Muscle of leg (tissue), 11 donors: ENCODE results near the gene AMIGO2. TPM values are rescaled to one million over a fixed set of nuclear protein-coding genes. Genes with fewer than 3 reads are reported as not detected.
A peak's percentile ranks its signal among the peaks of the same experiment; 100 is the strongest.

Source experiments
- DNase-seq: peaks from one replicate; pipeline ENCODE4 v3.0.0; 2013
- H3K27ac ChIP-seq: one replicate; pipeline ENCODE4 v1.5.1; 2013; ENCODE audit warnings: mild to moderate bottlenecking, low read length, control low read depth
- H3K27me3 ChIP-seq: one replicate; pipeline ENCODE4 v1.6.1; 2013; ENCODE audit warnings: low read length; ENCODE audit not compliant: control insufficient read depth, insufficient read depth
- H3K36me3 ChIP-seq: one replicate; pipeline ENCODE4 v1.6.1; 2013; ENCODE audit warnings: low read length; ENCODE audit not compliant: control insufficient read depth, insufficient read depth
- H3K4me1 ChIP-seq: one replicate; pipeline ENCODE4 v1.6.1; 2013; ENCODE audit warnings: low read length; ENCODE audit not compliant: control insufficient read depth, insufficient read depth
- H3K4me3 ChIP-seq: one replicate; pipeline ENCODE4 v1.5.1; 2013; ENCODE audit warnings: low read length, control low read depth
- H3K9me3 ChIP-seq: replicated peaks from 2 replicates; pipeline ENCODE4 v1.6.1; 2013; ENCODE audit warnings: low read depth, low read length; ENCODE audit not compliant: control insufficient read depth
- WGBS: methylation state at CpG from one replicate; pipeline ENCODE4 v1.1.5; 2013; ENCODE audit warnings: missing lambda C conversion rate; ENCODE audit not compliant: insufficient coverage; 5-methylcytosine and 5-hydroxymethylcytosine counted together
- polyA plus RNA-seq, 8 donors: library from polyadenylated mRNA; unstranded; fragments of 120-200 nt; gene quantifications; one replicate each; pipeline versions ENCODE4 v1.2.1 to v1.2.3, GENCODE V29; 2013; ENCODE audit warnings: inconsistent platforms in 1 of 8, low replicate concordance in 1 of 8; ENCODE audit not compliant: insufficient read length in 8 of 8, insufficient read depth in 1 of 8
- total RNA-seq: library from RNA; stranded (reverse); fragments of 120-200 nt; gene quantifications from one replicate; pipeline ENCODE4 v1.2.4, GENCODE V29; 2013

The AMIGO2 gene
- total and polyA plus RNA-seq, 9 donors, result 1.3 to 3.5 (median 1.9) TPM

DNA sequence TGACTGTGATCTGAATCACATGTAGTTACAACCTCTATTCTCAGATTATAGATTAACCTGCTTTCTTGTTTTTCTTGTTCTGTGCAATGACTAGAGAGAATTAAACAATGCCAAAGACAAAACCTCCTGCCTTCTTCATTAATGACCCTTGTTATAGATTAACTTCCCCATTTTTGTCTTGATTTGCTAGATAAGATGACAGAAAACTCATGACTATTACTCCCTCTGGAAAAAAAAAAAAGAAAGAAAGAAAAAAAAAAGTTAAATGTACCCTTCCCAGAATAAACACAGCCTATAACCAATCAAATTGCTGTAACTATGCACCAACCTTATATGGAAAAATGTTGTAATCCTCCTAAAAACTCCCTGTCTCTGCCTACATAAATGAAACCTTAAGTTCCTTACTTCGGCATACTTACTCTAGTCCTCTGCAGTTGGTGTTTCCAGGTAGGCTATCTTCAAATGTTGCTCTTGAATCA lies 41.5 kb downstream of the AMIGO2 start:
- peak; percentile 5 for DNase-seq
- H3K36me3 ChIP-seq, result no peaks in the 10 kb centered on the region
- H3K27ac ChIP-seq, result no peak overlapping the region
- no peaks in the 10 kb centered on the region for H3K9me3 ChIP-seq
- H3K4me1 ChIP-seq, result no peaks in the 10 kb centered on the region
- no peaks in the 10 kb centered on the region for H3K27me3 ChIP-seq
- H3K4me3 ChIP-seq, result no peak overlapping the region
- WGBS, result no CpG with 5 or more reads among the region's 1 CpG

DNA sequence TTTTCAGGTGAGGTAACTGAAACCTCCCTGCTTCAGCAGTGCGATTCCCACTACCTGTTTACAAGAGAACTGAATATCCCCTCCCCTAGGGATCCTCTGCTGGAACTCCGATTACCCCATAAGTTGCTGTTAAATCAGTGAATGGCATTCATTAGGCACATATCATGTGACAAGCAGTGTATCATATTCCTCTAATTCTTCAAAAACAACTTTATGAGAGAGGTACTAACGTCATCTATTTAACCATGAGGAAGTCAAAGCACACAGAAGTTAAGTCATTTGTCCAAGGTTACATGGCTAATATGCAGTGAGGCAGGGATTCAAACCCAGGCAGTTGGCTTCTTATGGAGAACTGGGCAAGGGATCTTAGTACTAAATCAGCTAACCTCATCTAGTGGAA lies 44.3 kb downstream of the AMIGO2 start:
- H3K9me3 ChIP-seq, result no peaks in the 10 kb centered on the region
- no peak overlapping the region for H3K4me3 ChIP-seq
- no peaks in the 10 kb centered on the region for H3K36me3 ChIP-seq
- no peaks in the 10 kb centered on the region for H3K4me1 ChIP-seq
- no peak overlapping the region for H3K27ac ChIP-seq
- WGBS, result 71% methylated on average over 1 of the region's 3 CpGs
- no peaks in the 10 kb centered on the region for H3K27me3 ChIP-seq
- no peak for DNase-seq

DNA sequence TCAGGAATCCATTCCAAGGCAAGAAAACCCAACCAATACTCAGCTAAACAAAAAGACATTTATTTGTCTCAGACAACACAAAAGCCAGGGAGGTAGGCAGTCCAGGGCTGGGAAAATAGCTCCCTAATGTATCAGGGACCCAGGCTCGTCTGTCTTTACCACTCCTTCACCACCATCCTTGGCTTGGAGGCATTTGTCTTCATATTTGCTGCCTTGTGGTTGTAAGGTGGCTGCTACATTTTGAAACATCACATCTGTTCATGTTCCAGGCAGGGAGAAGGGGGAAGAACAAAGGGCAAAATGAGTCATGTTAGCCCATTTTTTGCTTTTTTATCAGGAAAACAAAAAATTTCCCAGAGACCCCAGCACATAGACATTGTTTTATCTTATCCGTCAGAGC lies 45.1 kb downstream of the AMIGO2 start:
- no peaks in the 10 kb centered on the region for H3K27me3 ChIP-seq
- H3K4me3 ChIP-seq, result no peak overlapping the region
- no peaks in the 10 kb centered on the region for H3K36me3 ChIP-seq
- no peaks in the 10 kb centered on the region for H3K4me1 ChIP-seq
- no peaks in the 10 kb centered on the region for H3K9me3 ChIP-seq
- DNase-seq, result no peak
- H3K27ac ChIP-seq, result no peak overlapping the region
- 100% methylated on average over 1 of the region's 2 CpGs for WGBS

DNA sequence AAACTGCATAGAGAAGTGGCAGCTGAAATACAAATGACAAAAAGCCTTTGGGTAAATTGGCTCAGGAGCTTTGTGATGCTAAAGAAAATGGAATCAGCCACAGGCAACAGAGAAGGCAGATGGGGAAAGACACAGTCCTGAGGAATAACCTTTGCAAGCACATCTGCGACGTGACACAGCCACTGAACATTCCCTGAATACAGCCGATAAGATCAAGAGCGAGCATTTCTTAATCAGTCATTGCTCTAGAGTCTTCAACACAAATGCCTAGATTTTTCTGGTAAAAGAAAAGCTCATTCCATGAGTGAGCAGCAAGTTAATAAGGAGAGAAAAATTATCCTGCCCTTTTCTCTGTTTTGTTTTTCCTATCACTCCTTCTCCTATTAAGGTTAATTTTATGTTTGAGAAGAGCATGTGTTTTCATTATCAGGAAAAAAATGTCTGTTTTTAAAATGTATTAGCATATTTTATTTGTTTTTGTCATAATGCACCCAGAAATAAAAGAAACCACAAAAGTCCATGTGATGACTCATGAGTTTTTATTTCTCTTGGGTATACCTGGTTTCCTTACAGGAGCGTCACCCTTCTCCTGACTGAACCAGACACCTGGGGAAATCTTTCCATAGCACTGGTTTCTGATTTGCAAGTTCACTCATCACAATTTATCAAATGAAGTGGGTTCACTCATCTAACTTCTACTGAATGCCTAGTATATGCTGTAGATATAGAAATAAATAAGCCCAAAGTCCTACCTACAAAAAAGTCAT lies 45.8 kb downstream of the AMIGO2 start:
- no peaks in the 10 kb centered on the region for H3K9me3 ChIP-seq
- H3K36me3 ChIP-seq, result no peaks in the 10 kb centered on the region
- WGBS, result no CpG with 5 or more reads among the region's 5 CpGs
- H3K27me3 ChIP-seq, result no peaks in the 10 kb centered on the region
- H3K4me3 ChIP-seq, result no peak overlapping the region
- no peaks in the 10 kb centered on the region for H3K4me1 ChIP-seq
- no peak for DNase-seq
- H3K27ac ChIP-seq, result no peak overlapping the region

DNA sequence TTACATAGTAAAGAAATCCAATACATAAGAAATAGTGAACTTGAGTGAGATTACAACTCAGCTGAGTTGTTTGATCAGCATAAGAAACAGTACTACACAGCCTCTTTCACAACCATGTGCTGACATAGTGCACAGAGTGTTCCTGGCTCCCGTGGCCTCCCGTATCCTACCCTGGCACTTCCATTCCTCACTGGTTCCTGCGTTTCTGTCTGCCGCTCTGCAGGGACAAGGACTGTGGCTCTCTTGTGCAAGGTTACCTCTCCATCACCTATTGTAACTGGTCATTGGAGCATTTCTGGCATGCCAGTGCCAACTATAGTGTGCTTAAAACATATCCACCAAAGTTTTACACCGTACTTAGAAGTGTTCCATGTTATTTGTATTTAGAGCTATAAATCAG lies 46.7 kb downstream of the AMIGO2 start:
- Histone ChIP-seq H3K27ac (no peak overlapping the region), H3K27me3 (no peaks in the 10 kb centered on the region), H3K9me3 (no peaks in the 10 kb centered on the region), H3K36me3 (no peaks in the 10 kb centered on the region), H3K4me3 (no peak overlapping the region), H3K4me1 (no peaks in the 10 kb centered on the region)
- no peak for DNase-seq
- 49% methylated on average over 4 of the region's 5 CpGs for WGBS

DNA sequence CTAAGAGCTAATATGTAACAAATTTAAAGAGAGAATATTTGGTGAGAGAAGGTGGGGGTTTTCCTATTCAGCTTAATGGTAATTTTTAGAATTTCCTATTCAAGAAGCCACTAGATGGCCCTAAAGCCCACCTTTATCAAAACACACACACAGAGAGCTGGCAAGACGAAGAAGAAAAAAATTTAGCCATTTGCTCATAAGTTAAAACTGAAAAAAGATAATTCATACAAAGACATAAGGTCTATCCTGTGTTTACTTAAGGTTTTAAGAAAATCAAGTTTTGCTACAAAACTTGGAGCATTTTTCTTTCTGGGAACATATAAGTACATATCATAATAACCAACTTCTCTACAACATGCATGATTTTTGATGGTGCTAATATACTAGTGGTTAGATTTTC lies 47.1 kb downstream of the AMIGO2 start:
- H3K36me3 ChIP-seq, result no peaks in the 10 kb centered on the region
- no peak overlapping the region for H3K27ac ChIP-seq
- H3K4me1 ChIP-seq, result no peaks in the 10 kb centered on the region
- DNase-seq, result peak; percentile 73
- no peak overlapping the region for H3K4me3 ChIP-seq
- no CpG with 5 or more reads among the region's 1 CpG for WGBS
- no peaks in the 10 kb centered on the region for H3K9me3 ChIP-seq
- no peaks in the 10 kb centered on the region for H3K27me3 ChIP-seq

DNA sequence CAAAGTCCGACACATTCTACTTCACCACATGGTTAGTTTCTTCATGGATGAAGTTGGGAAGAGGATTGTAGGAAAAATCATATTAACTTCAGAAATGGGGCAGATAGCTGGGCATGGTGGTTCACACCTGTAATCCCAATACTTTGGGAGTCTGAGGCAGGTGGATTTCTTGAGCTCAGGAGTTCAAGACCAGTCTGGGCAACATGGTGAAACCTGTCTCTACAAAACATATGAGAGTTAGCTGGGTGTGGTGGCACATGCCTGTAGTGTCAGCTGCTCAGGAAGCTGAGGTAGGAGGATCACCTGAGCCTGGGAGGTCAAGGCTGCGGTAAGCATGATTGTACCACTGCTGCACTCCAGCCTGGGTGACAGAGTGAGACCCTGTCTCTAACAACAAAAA lies 49.9 kb downstream of the AMIGO2 start:
- Histone ChIP-seq H3K27me3 (no peaks in the 10 kb centered on the region), H3K4me3 (no peak overlapping the region), H3K36me3 (no peaks in the 10 kb centered on the region), H3K9me3 (no peaks in the 10 kb centered on the region), H3K4me1 (no peaks in the 10 kb centered on the region), H3K27ac (no peak overlapping the region)
- 80% methylated on average over 1 of the region's 2 CpGs for WGBS
- no peak for DNase-seq

DNA sequence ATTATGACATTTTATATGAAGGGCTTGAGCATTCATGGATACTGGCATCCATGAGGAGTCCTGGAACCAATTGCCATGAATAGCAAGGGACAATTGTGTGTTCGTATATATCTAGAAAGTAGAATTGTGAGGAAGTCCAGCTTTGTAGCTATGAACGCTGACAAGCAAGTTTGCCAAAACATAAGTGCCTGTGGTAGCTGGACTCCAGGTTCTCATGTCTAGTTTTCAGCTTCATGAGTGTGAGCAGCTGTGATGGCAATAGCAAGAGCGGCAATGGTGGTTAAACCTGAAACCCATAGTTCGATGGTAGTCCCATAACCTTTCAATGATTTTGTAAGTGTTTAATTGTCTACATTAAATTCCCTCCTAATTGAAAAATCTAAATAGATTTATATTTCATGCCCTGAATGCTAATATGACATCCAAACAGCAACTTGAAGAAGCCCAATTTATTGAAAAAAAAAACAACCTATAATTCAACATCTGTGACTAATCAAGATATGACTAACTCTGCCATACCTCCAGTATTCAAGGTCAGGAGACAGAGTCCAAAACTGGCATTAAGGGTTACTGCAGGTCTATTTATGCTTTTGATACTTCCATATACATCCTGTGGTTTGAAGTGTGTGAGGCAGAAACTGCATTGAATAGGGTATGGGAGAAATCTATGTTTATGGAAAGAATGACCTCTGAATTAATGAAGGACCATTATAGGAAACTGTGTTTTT lies 50.6 kb downstream of the AMIGO2 start:
- Histone ChIP-seq H3K4me1 (no peaks in the 10 kb centered on the region), H3K9me3 (no peaks in the 10 kb centered on the region), H3K4me3 (no peak overlapping the region), H3K27ac (no peak overlapping the region), H3K27me3 (no peaks in the 10 kb centered on the region), H3K36me3 (no peaks in the 10 kb centered on the region)
- no peak for DNase-seq
- 83% methylated on average over 2 of the region's 4 CpGs for WGBS

DNA sequence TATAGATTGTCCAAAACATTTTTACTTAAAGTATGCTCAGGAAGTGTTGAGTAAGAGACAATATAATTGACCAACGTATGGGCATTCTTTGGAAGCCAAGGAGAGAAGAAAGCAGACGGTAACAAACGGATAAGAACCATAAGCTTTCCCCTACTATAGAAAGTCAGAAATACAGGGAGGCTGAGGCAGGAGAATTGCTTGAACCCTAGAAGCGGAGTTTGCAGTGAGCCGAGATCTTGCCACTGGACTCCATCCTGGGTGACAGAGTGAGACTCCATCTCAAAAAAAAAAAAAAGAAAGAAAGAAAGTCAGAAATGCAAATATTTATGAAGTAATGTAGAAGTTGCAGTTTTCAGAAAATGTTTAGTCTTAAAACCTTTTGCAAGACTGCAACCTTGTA lies 51.6 kb downstream of the AMIGO2 start:
- DNase-seq, result no peak
- Histone ChIP-seq H3K36me3 (no peaks in the 10 kb centered on the region), H3K9me3 (no peaks in the 10 kb centered on the region), H3K27me3 (no peaks in the 10 kb centered on the region), H3K4me1 (no peaks in the 10 kb centered on the region), H3K4me3 (no peak overlapping the region), H3K27ac (no peak overlapping the region)
- WGBS, result no CpG with 5 or more reads among the region's 5 CpGs
